Progenitor cell of endocrine pancreas (in vitro differentiated cells): ENCODE data around the gene MIGA1. TPM values are rescaled to one million over a fixed set of nuclear protein-coding genes. Genes with fewer than 3 reads are reported as not detected.
A peak's percentile ranks its signal among the peaks of the same experiment; 100 is the strongest.

Experiments
- DNase-seq: peaks from one replicate; pipeline ENCODE4 v3.0.0; 2021; ENCODE audit warnings: low spot score; ENCODE audit not compliant: unreplicated experiment
- H3K27ac Mint-ChIP-seq: 2 replicates; pipeline ENCODE4 v1.8.0; 2021; ENCODE audit warnings: mild to moderate bottlenecking, moderate library complexity, mixed read lengths
- H3K27me3 Mint-ChIP-seq: 2 replicates; pipeline ENCODE4 v1.8.0; 2021; ENCODE audit warnings: mixed read lengths
- H3K36me3 Mint-ChIP-seq: 2 replicates; pipeline ENCODE4 v1.8.0; 2022; ENCODE audit warnings: mixed read lengths; ENCODE audit not compliant: insufficient read depth
- H3K4me1 Mint-ChIP-seq: 2 replicates; pipeline ENCODE4 v1.8.0; 2021; ENCODE audit warnings: low read depth, mixed read lengths
- H3K4me3 Mint-ChIP-seq: 2 replicates; pipeline ENCODE4 v1.8.0; 2021; ENCODE audit warnings: low read depth, mild to moderate bottlenecking, moderate library complexity, mixed read lengths
- H3K9me3 Mint-ChIP-seq: 2 replicates; pipeline ENCODE4 v1.8.0; 2021; ENCODE audit warnings: low read depth, mixed read lengths
- CTCF ChIP-seq: fragments of 200-600 bp; sonication (generic); IDR thresholded peaks from one replicate; pipeline ENCODE4 v1.5.0; 2021; ENCODE audit warnings: antibody characterized with exemption, mild to moderate bottlenecking; ENCODE audit not compliant: unreplicated experiment
- long read RNA-seq: library from polyadenylated mRNA; unstranded; transcript quantifications from one replicate; pipeline ENCODE4 v2.0.0, GENCODE V29; 2020
- total RNA-seq: library from RNA; stranded (reverse); gene quantifications from 2 replicates; pipeline ENCODE4 v1.2.1, GENCODE V29; 2021

MIGA1 gene
- 13.8 and 14.9 TPM in 2 replicates for total RNA-seq
- long read RNA-seq, full-length matches to known transcripts, result 25 of 44 reads
- long read RNA-seq, partial matches to known transcripts, result 2 of 44 reads
- long read RNA-seq, other reads (novel, unspliced or antisense), result 17 of 44 reads

GRCh38 chr1:77779529-77780281 lies at the start of gene MIGA1:
MIGA1 (plus strand) TSS chr1:77779649; CDS start chr1:77783253, 3,604 bp downstream.
- H3K27ac Mint-ChIP-seq, result peak within 1 kb of the TSS; percentile 97

GRCh38 chr1:77732090-77732489 lies 47.4 kb upstream of the MIGA1 start:
- TF ChIP-seq CTCF, result no peak
- no peak overlapping the region for H3K4me3 Mint-ChIP-seq
- DNase-seq, result no peak
- no peaks in the 10 kb centered on the region for H3K9me3 Mint-ChIP-seq
- H3K27me3 Mint-ChIP-seq, result no peaks in the 10 kb centered on the region
- peaks cover 16% of the 10 kb centered on the region for H3K36me3 Mint-ChIP-seq
- no peak overlapping the region for H3K27ac Mint-ChIP-seq
- H3K4me1 Mint-ChIP-seq, result peaks cover 5% of the 10 kb centered on the region

More at GRCh38 chr1:77779529-77780281, at the start of gene MIGA1:
- H3K27me3 Mint-ChIP-seq, result no peaks in the 10 kb centered on the region
- no peaks in the 10 kb centered on the region for H3K9me3 Mint-ChIP-seq
- H3K36me3 Mint-ChIP-seq, result peaks cover 7% of the 10 kb centered on the region
- TF ChIP-seq CTCF, result no peak
- peak within 1 kb of the TSS; percentile 93 for H3K4me3 Mint-ChIP-seq
- peaks cover 27% of the 10 kb centered on the region for H3K4me1 Mint-ChIP-seq
- DNase-seq, result peak; percentile 74

GRCh38 chr1:77739235-77739634 lies 40.2 kb upstream of the MIGA1 start:
- no peak for TF ChIP-seq CTCF
- Mint-ChIP-seq H3K27ac (no peak overlapping the region), H3K4me3 (no peak overlapping the region), H3K36me3 (peaks cover 19% of the 10 kb centered on the region), H3K27me3 (no peaks in the 10 kb centered on the region), H3K9me3 (no peaks in the 10 kb centered on the region), H3K4me1 (no peaks in the 10 kb centered on the region)
- DNase-seq, result no peak

GRCh38 chr1:77741316-77741715 lies 38.1 kb upstream of the MIGA1 start:
- no peak for DNase-seq
- H3K9me3 Mint-ChIP-seq, result no peaks in the 10 kb centered on the region
- no peaks in the 10 kb centered on the region for H3K27me3 Mint-ChIP-seq
- H3K4me1 Mint-ChIP-seq, result peaks cover 5% of the 10 kb centered on the region
- H3K27ac Mint-ChIP-seq, result no peak overlapping the region
- no peak overlapping the region for H3K4me3 Mint-ChIP-seq
- TF ChIP-seq CTCF, result no peak
- H3K36me3 Mint-ChIP-seq, result peaks cover 23% of the 10 kb centered on the region

GRCh38 chr1:77742011-77742555 lies 37.4 kb upstream of the MIGA1 start:
- H3K4me3 Mint-ChIP-seq, result no peak overlapping the region
- peaks cover 5% of the 10 kb centered on the region for H3K4me1 Mint-ChIP-seq
- DNase-seq, result no peak
- no peak overlapping the region for H3K27ac Mint-ChIP-seq
- H3K27me3 Mint-ChIP-seq, result no peaks in the 10 kb centered on the region
- no peaks in the 10 kb centered on the region for H3K9me3 Mint-ChIP-seq
- peaks cover 21% of the 10 kb centered on the region for H3K36me3 Mint-ChIP-seq
- TF ChIP-seq CTCF, result no peak
